ENCODE results near the gene RASGRP4.
"Not testable (repeated sequence)": the region's sequence is repeated elsewhere in the genome, so short reads cannot be mapped to it uniquely, and the experiment has no call there.

The RASGRP4 gene

GRCh38 chr19:38367041-38367440, 59.0 kb downstream of the RASGRP4 start:
- no peak for DNase-seq

- not testable (repeated sequence) for DNase-seq
Observed at GRCh38 chr19:38362946-38363688, 62.9 kb downstream of the RASGRP4 start.

GRCh38 chr19:38362076-38362945, 63.7 kb downstream of the RASGRP4 start:
- peak; percentile 90 for DNase-seq

GRCh38 chr19:38361633-38362075, 64.4 kb downstream of the RASGRP4 start:
- peak; percentile 84 for DNase-seq

GRCh38 chr19:38360839-38361631, 65.0 kb downstream of the RASGRP4 start:
- no peak for DNase-seq

GRCh38 chr19:38360351-38360750, 65.7 kb downstream of the RASGRP4 start:
- DNase-seq = no peak

GRCh38 chr19:38359242-38360021, 66.6 kb downstream of the RASGRP4 start:
- DNase-seq = no peak

Data from activated CD8-positive, alpha-beta memory T cell treated with anti-CD3 and anti-CD28 coated beads, Interleukin-2, amount 50 U/mL, for 48 hours (primary cell).